Memory B cell (primary cell): ENCODE measurements around the gene ABCG2.
"Not testable (repeated sequence)": the region's sequence is repeated elsewhere in the genome, so short reads cannot be mapped to it uniquely, and the experiment has no call there.

Experiments used
- ATAC-seq: fragments of 150-1000 bp; cut with Tn5 transposase; 2 replicates; pipeline ENCODE4 v1.10.0; 2021; ENCODE audit warnings: low read depth, mild to moderate bottlenecking, moderate library complexity
- DNase-seq, 2 donors: peaks; one replicate each; pipeline ENCODE4 v3.0.0; 2022; ENCODE audit warnings: low spot score in 2 of 2
- H3K27ac Mint-ChIP-seq: one replicate; pipeline ENCODE4 v1.8.0; 2022; ENCODE audit warnings: mild to moderate bottlenecking, moderate library complexity, mixed read lengths
- H3K27me3 Mint-ChIP-seq: one replicate; pipeline ENCODE4 v1.8.0; 2022; ENCODE audit warnings: mixed read lengths
- H3K36me3 Mint-ChIP-seq: one replicate; pipeline ENCODE4 v1.8.0; 2022; ENCODE audit warnings: mild to moderate bottlenecking, mixed read lengths
- H3K4me1 Mint-ChIP-seq: one replicate; pipeline ENCODE4 v1.8.0; 2022; ENCODE audit warnings: mixed read lengths
- H3K4me3 Mint-ChIP-seq: one replicate; pipeline ENCODE4 v1.8.0; 2022; ENCODE audit warnings: mild to moderate bottlenecking, moderate library complexity, mixed read lengths
- H3K9me3 Mint-ChIP-seq: one replicate; pipeline ENCODE4 v1.8.0; 2022; ENCODE audit warnings: mixed read lengths

The ABCG2 gene

GRCh38 chr4:88112856-88113255 is 45.6 kb downstream of the ABCG2 start:
- Mint-ChIP-seq H3K36me3 (no peaks in the 10 kb centered on the region), H3K27ac (no peak overlapping the region), H3K4me3 (no peak overlapping the region), H3K27me3 (no peaks in the 10 kb centered on the region), H3K9me3 (no peaks in the 10 kb centered on the region), H3K4me1 (peaks cover 2% of the 10 kb centered on the region)
- ATAC-seq (no peak), DNase-seq (no peak)

- ATAC-seq (no peak), DNase-seq (no peak)
- Mint-ChIP-seq H3K27ac (no peak overlapping the region), H3K4me3 (no peak overlapping the region), H3K4me1 (peaks cover 2% of the 10 kb centered on the region), H3K27me3 (no peaks in the 10 kb centered on the region), H3K36me3 (no peaks in the 10 kb centered on the region), H3K9me3 (no peaks in the 10 kb centered on the region)
These were observed 47.6 kb downstream of the ABCG2 start for GRCh38 chr4:88110826-88111225.

DNA sequence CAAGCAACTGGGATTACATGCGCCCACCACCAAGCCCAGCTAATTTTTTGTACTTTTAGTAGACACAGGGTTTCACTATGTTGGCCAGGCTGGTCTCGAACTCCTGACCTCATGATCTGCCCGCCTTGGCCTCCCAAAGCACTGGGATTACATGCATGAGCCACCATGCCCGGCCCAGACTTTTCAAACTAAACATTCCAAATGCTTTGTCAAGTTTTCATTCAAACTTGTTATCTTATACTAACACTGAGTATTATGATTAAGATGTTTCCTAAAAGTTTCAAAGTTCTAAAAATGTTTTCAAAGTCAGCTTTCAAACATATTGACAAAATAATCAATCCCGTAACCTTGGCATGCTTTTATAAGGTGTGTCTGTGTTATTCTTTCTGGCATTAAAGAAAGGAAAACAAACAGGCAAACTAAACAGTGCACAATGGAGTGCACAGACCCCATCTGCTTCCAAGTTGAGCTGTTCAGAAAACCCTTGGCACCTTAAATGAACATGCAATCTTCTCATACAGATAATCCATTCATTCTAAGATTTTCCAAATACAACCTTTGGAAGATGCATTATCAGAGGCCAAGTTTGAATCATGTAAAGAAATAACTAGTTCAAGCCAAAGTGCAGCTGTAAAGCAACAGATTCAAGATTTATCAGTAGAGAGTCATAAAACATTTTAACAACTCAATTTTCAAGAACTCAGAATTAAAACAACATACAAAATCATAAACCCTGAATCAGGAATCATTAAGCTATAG is 49.1 kb downstream of the ABCG2 start:
- Mint-ChIP-seq H3K36me3 (no peaks in the 10 kb centered on the region), H3K4me3 (no peak overlapping the region), H3K9me3 (no peaks in the 10 kb centered on the region), H3K27me3 (no peaks in the 10 kb centered on the region), H3K4me1 (no peaks in the 10 kb centered on the region), H3K27ac (no peak overlapping the region)
- DNase-seq (no peak), ATAC-seq (no peak)

GRCh38 chr4:88108747-88109122 is 49.7 kb downstream of the ABCG2 start:
- Mint-ChIP-seq H3K27ac (no peak overlapping the region), H3K27me3 (peaks cover under 1% of the 10 kb centered on the region), H3K9me3 (no peaks in the 10 kb centered on the region), H3K4me1 (no peaks in the 10 kb centered on the region), H3K36me3 (no peaks in the 10 kb centered on the region), H3K4me3 (no peak overlapping the region)
- DNase-seq (no peak), ATAC-seq (no peak)

- H3K4me1 Mint-ChIP-seq, H3K9me3 Mint-ChIP-seq, ATAC-seq, H3K4me3 Mint-ChIP-seq, H3K27ac Mint-ChIP-seq, H3K27me3 Mint-ChIP-seq, DNase-seq, H3K36me3 Mint-ChIP-seq: not testable (repeated sequence)
These were observed 50.4 kb downstream of the ABCG2 start for GRCh38 chr4:88108108-88108465.

GRCh38 chr4:88107406-88108107 is 50.9 kb downstream of the ABCG2 start:
- no peaks in the 10 kb centered on the region for H3K36me3 Mint-ChIP-seq
- no peaks in the 10 kb centered on the region for H3K4me1 Mint-ChIP-seq
- H3K9me3 Mint-ChIP-seq, result no peaks in the 10 kb centered on the region
- H3K4me3 Mint-ChIP-seq, result no peak overlapping the region
- H3K27me3 Mint-ChIP-seq, result peaks cover 2% of the 10 kb centered on the region
- H3K27ac Mint-ChIP-seq, result no peak overlapping the region
- no peak for ATAC-seq
- no peak for DNase-seq

DNA sequence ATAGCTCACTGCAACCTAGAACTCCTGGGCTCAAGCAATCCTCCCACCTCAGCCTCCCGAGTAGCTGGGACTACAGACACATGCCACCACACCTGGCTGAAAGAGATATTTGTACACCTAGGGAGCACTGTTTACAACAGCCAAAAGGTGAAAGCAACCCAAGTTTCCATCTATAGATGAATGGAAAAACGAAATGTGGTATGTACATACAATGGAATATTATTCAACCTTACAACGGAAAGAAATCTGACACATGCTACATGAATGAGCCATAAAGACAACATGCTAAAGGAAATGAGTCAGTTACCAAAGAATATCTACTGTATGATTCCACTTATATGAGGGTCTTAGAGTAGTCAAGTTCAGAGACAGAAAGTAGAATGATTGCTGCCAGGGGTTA is 52.2 kb downstream of the ABCG2 start:
- Mint-ChIP-seq H3K4me1 (peaks cover under 1% of the 10 kb centered on the region), H3K27me3 (peaks cover 2% of the 10 kb centered on the region), H3K36me3 (no peaks in the 10 kb centered on the region), H3K9me3 (no peaks in the 10 kb centered on the region), H3K4me3 (no peak overlapping the region), H3K27ac (no peak overlapping the region)
- ATAC-seq, result no peak
- DNase-seq, result no peak

- Mint-ChIP-seq H3K4me3 (no peak overlapping the region), H3K4me1 (peaks cover 2% of the 10 kb centered on the region), H3K27me3 (peaks cover 2% of the 10 kb centered on the region), H3K27ac (no peak overlapping the region), H3K9me3 (no peaks in the 10 kb centered on the region), H3K36me3 (no peaks in the 10 kb centered on the region)
- ATAC-seq, result no peak
- DNase-seq, result no peak
These were observed 53.4 kb downstream of the ABCG2 start for GRCh38 chr4:88104902-88105610.

DNA sequence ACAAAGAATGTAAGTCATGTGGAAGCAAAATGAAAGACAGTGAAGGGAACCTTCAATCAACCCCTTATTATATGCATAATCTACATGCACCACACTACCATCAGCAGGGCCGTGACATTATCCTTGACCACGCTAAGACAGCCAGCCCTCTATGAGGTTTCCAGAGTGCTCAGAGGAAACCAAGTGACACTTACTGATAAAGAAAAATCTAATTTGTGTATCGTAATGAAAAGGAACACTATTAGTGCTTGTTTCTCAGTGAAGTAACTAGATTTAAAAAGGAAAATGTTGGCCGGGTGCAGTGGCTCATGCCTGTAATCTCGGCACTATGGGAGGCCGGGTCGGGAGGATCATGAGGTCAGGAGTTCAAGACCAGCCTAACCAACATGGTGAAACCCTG is 56.4 kb downstream of the ABCG2 start:
- H3K9me3 Mint-ChIP-seq, result no peaks in the 10 kb centered on the region
- H3K36me3 Mint-ChIP-seq, result no peaks in the 10 kb centered on the region
- ATAC-seq (no peak), DNase-seq (no peak)
- H3K27me3 Mint-ChIP-seq, result peaks cover 2% of the 10 kb centered on the region
- H3K4me1 Mint-ChIP-seq, result peaks cover 2% of the 10 kb centered on the region
- no peak overlapping the region for H3K27ac Mint-ChIP-seq
- no peak overlapping the region for H3K4me3 Mint-ChIP-seq

GRCh38 chr4:88101165-88101564 is 57.3 kb downstream of the ABCG2 start:
- H3K4me3 Mint-ChIP-seq, result no peak overlapping the region
- H3K27ac Mint-ChIP-seq, result no peak overlapping the region
- DNase-seq (no peak), ATAC-seq (no peak)
- no peaks in the 10 kb centered on the region for H3K9me3 Mint-ChIP-seq
- H3K27me3 Mint-ChIP-seq, result peaks cover 2% of the 10 kb centered on the region
- no peaks in the 10 kb centered on the region for H3K36me3 Mint-ChIP-seq
- H3K4me1 Mint-ChIP-seq, result peaks cover 2% of the 10 kb centered on the region

- Mint-ChIP-seq H3K9me3 (no peaks in the 10 kb centered on the region), H3K4me1 (peaks cover 2% of the 10 kb centered on the region), H3K27ac (no peak overlapping the region), H3K4me3 (no peak overlapping the region), H3K27me3 (peaks cover 4% of the 10 kb centered on the region), H3K36me3 (no peaks in the 10 kb centered on the region)
- ATAC-seq (no peak), DNase-seq (no peak)
These were observed 59.3 kb downstream of the ABCG2 start for GRCh38 chr4:88098993-88099752.

DNA sequence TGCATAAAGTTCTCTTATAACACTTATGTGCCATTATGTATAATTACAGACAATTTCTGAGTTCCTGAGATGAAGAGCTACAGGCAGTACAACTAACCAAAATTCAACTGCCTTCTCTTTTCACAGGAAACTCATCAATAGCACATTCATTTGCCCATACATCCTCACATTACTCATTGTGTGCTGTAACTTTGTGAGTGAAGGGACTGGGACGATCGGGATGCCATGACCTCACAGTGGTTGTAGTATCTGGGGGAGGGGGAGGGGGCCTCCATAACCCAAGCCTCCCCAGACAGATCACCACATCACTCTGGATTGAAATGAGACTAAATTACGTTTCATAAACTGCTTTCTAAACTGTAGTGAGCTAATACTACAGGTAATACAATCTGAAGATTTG is 60.7 kb downstream of the ABCG2 start:
- no peak for ATAC-seq
- Mint-ChIP-seq H3K4me3 (no peak overlapping the region), H3K9me3 (no peaks in the 10 kb centered on the region), H3K4me1 (peaks cover 2% of the 10 kb centered on the region), H3K36me3 (no peaks in the 10 kb centered on the region), H3K27me3 (peaks cover 3% of the 10 kb centered on the region), H3K27ac (no peak overlapping the region)
- no peak for DNase-seq

DNA sequence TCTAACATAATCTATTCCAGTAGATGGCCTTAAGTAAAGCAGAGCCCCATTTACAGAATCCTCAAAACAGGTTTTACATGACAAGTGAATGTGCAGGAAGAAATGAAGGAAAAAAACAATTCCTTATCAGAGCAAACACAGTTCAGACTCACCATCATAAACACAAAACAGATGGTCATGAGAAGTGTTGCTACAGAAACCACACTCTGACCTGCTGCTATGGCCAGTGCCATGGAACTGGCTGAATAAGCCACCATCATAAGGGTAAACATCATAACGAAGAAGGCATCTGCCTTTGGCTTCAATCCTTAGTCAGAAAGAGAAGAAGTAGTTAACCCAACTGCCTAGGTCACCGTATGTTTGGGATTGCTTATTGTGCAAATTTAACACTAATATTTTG is 61.1 kb downstream of the ABCG2 start:
- no peak for ATAC-seq

GRCh38 chr4:88093874-88094273 is 64.6 kb downstream of the ABCG2 start:
- Mint-ChIP-seq H3K4me3 (no peak overlapping the region), H3K9me3 (no peaks in the 10 kb centered on the region), H3K4me1 (no peaks in the 10 kb centered on the region), H3K27ac (no peak overlapping the region), H3K36me3 (no peaks in the 10 kb centered on the region), H3K27me3 (peaks cover 3% of the 10 kb centered on the region)
- ATAC-seq, result no peak
- no peak for DNase-seq

More for the DNA sequence above, 61.1 kb downstream of the ABCG2 start:
- Mint-ChIP-seq H3K4me3 (no peak overlapping the region), H3K36me3 (no peaks in the 10 kb centered on the region), H3K27me3 (peaks cover 3% of the 10 kb centered on the region), H3K27ac (no peak overlapping the region), H3K4me1 (peaks cover 2% of the 10 kb centered on the region), H3K9me3 (no peaks in the 10 kb centered on the region)
- no peak for DNase-seq
